GM21367 (cell line): ENCODE results near the gene ALDH1B1.
"Not testable (repeated sequence)": the region's sequence is repeated elsewhere in the genome, so short reads cannot be mapped to it uniquely, and the experiment has no call there.

ENCODE experiments used
- ATAC-seq: cut with Tn5 transposase; IDR thresholded peaks from one replicate; pipeline ENCODE4 v1.9.1; 2021; ENCODE audit not compliant: unreplicated experiment

ALDH1B1 gene

GRCh38 chr9:38360839-38361472 lies 31.5 kb upstream of the ALDH1B1 start:
- ATAC-seq: no peak

- ATAC-seq: no peak
These were observed 31.0 kb upstream of the ALDH1B1 start for GRCh38 chr9:38361473-38361850.

- peak; percentile 63 for ATAC-seq
These were observed 29.5 kb upstream of the ALDH1B1 start for GRCh38 chr9:38362852-38363588.

- ATAC-seq: no peak
These were observed 28.9 kb upstream of the ALDH1B1 start for GRCh38 chr9:38363589-38363925.

GRCh38 chr9:38367898-38368297 lies 24.6 kb upstream of the ALDH1B1 start:
- no peak for ATAC-seq

GRCh38 chr9:38368731-38369130 lies 23.8 kb upstream of the ALDH1B1 start:
- no peak for ATAC-seq

GRCh38 chr9:38370176-38370575 lies 22.3 kb upstream of the ALDH1B1 start:
- ATAC-seq: no peak

- no peak for ATAC-seq
These were observed 21.0 kb upstream of the ALDH1B1 start for GRCh38 chr9:38371495-38371894.

- no peak for ATAC-seq
These were observed 19.5 kb upstream of the ALDH1B1 start for GRCh38 chr9:38372762-38373619.

- no peak for ATAC-seq
These were observed 18.8 kb upstream of the ALDH1B1 start for GRCh38 chr9:38373679-38374078.

- ATAC-seq: no peak
These were observed 17.5 kb upstream of the ALDH1B1 start for GRCh38 chr9:38374847-38375571.

- no peak for ATAC-seq
These were observed 16.9 kb upstream of the ALDH1B1 start for GRCh38 chr9:38375572-38375963.

GRCh38 chr9:38376021-38376670 lies 16.4 kb upstream of the ALDH1B1 start:
- ATAC-seq: no peak

- ATAC-seq: not testable (repeated sequence)
These were observed 15.0 kb upstream of the ALDH1B1 start for GRCh38 chr9:38377336-38378083.

GRCh38 chr9:38380230-38380871 lies 12.2 kb upstream of the ALDH1B1 start:
- ATAC-seq: no peak

GRCh38 chr9:38380872-38381534 lies 11.5 kb upstream of the ALDH1B1 start:
- ATAC-seq: no peak

GRCh38 chr9:38382141-38382540 lies 10.4 kb upstream of the ALDH1B1 start:
- ATAC-seq: no peak

GRCh38 chr9:38384990-38385848 lies 7.3 kb upstream of the ALDH1B1 start:
- no peak for ATAC-seq
